T follicular helper cell (primary cell): ENCODE measurements around the gene ING4.
A peak's percentile ranks its signal among the peaks of the same experiment; 100 is the strongest.
"Not testable (repeated sequence)": the region's sequence is repeated elsewhere in the genome, so short reads cannot be mapped to it uniquely, and the experiment has no call there.

Experiments used
- DNase-seq: peaks from one replicate; pipeline ENCODE4 v3.0.0-alpha.2; 2020; ENCODE audit warnings: low read depth
- total RNA-seq, 2 experiments: gene quantifications; one replicate each; lab custom pipeline; 2026; lab: John Stamatoyannopoulos, UW

The ING4 gene
- 12.5 to 50.8 reads per million in 2 experiments for total RNA-seq

GRCh38 chr12:6662906-6663742, at the start of gene ING4:
TSS of gene ING4 (minus strand) at chr12:6663119. CDS start at chr12:6663101, 18 bp downstream.
- DNase-seq = peak; percentile 96

DNA sequence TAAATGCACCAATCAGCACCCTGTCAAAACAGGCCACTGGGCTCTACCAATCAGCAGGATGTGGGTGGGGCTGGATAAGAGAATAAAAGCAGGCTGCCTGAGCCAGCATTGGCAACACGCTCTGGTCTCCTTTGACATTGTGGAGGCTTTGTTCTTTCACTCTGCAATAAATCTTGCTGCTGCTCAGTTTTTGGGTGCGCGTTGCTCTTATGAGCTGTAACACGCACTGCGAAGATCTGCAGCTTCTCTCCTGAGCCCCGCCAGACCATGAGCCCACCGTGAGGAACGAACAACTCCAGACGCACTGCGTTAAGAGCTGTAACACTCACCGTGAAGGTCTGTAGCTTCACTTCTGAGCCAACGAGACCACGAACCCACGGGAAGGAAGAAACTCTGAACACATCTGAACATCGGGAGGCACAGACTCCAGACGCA, 46.1 kb upstream of the ING4 start:
- no peak for DNase-seq

DNA sequence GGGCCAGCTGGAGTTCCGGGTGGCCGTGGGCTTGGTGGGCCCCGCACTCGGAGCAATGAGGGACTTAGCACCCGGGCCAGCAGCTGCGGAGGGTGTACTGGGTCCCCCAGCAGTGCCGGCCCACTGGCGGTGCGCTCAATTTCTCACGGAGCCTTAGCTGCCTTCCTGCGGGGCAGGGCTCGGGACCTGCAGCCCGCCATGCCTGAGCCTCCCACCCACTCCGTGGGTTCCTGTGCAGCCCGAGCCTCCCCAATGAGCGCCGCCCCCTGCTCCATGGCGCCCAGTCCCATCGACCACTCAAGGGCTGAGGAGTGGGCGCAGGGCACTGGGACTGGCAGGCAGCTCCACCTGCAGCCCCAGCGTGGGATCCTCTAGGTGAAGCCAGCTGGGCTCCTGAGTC, 45.4 kb upstream of the ING4 start:
- not testable (repeated sequence) for DNase-seq

DNA sequence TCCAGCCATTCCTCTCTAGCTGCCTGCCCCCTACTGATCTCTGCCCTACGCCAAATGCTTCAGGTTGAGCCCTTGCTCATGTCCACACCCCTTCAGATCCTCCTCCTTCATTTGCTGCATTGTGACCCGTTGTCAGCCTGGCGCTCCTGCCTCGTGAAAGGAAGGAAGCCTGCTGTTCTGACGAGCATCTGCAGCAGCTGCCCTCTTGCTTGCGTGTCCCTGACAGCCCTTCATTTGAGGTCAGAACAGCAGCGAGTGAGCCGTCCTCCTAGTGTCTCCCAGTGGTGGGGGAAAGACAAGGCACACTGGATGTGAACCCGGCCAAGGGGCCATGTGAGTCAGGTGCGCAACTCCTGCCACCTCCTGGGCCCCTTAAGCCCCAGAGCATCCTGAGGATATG, 40.7 kb upstream of the ING4 start:
- DNase-seq = no peak

DNA sequence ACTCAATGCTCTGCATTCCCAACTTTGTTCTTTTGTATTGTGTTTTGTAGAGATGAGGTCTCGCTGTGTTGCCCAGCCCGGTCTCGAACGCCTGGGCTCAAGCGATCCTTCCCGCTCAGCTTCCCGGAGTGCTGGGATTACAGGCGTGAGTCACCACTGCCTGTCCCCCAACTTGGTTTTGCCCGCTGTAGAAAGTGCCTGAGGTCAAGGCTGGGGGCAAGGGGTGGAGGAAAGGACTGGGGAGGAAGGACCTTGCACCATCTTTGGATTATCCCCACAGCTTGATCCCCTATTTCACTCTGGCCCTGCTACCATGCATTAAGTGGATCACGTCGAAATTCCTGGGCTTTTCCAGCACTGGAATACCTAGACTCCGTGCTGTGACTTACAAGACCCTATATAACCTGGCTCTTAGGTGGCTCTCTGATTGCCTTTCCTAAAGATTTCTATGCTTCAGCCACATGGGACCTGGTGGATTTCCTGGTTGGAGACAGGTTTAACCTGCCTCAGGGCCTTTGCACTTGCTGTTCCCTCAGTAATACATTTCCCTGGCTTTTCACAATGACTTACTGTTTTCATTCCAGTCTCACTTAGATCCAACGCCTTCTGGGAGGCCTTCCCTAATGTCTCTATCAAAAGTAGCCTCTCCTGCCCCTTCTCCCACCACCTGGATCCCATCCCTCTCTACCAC, 38.3 kb upstream of the ING4 start:
- no peak for DNase-seq

- peak; percentile 38 for DNase-seq
Observed at GRCh38 chr12:6700646-6701051, 37.7 kb upstream of the ING4 start, which contains the start of gene PIANP. TSS of gene PIANP (minus strand) at chr12:6700815. CDS start at chr12:6698061, 2,754 bp downstream.

DNA sequence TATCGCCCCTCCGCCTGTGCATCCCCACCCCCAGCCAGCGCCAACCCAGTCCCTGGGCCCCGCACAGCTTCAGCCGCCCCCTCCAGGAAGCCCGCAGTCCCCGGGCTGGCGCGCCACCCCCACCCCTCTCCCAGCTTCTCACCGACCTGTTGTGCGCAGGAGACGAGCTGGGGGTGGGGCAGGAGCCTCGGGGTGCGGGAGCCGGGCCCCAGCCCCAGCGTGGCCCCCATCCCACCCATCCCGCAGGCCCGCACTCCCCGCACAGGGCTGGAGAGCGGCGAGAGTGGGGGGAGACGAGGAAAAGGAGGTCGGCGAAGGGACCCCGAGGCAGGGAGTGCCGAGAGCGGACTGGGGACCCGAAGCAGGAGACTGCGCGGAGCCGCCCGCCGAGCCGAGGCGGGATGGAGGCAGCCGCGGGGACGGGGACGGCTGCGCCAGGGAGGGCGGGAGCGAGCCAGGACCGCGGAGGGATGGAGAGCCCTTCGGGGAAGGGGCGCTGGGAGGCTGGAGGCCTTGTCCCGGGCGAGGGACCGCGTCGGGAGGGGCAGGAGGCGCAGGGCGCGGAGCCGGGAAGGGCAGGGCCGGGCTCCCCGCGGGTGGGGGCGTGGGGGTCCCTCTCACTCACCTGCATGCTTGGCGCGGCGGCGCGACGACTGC, 37.2 kb upstream of the ING4 start:
- DNase-seq = no peak

GRCh38 chr12:6699259-6699988, 36.5 kb upstream of the ING4 start:
- no peak for DNase-seq

- DNase-seq = no peak
Observed at GRCh38 chr12:6698352-6699046, 35.6 kb upstream of the ING4 start.

DNA sequence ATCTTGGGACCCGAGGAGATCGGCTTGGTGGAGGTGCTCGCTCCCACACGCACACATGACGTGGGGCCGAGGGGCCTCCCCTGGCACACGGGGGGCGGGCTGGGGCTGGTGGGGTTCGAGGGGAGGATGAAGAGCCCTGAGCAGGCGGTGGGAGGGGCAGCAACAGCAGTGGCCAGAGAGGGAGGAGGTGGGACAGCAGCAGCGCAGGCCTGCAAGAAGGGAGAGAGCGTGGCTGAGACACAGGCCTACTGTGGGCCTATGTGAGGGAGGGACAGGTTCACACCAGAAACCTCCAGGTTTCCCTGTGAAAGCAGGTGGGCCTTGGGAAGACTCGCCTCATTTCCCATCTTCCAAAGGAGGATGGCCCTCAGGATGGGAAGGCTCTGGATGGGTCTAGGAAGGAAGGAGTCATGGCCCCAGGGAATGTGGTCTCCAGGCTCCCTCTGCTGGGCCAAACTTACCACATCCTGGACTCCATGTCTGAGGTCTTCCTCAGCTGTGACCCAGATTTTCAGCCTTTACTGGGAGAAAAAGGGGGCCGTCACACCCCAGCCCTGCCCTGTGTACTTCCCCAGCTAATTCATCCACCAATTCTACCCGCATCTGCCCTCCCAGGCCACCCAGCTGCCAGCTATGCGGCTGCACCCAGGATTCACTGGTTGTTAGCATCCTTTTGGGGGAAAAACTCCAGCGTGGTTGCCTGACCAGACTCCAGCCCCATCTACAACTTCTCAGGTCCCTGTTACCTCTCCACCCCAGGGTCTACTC, 34.8 kb upstream of the ING4 start:
- no peak for DNase-seq

- DNase-seq = no peak
Observed at GRCh38 chr12:6696690-6697583, 34.0 kb upstream of the ING4 start.

GRCh38 chr12:6695313-6696045, 32.6 kb upstream of the ING4 start:
- DNase-seq = no peak

DNA sequence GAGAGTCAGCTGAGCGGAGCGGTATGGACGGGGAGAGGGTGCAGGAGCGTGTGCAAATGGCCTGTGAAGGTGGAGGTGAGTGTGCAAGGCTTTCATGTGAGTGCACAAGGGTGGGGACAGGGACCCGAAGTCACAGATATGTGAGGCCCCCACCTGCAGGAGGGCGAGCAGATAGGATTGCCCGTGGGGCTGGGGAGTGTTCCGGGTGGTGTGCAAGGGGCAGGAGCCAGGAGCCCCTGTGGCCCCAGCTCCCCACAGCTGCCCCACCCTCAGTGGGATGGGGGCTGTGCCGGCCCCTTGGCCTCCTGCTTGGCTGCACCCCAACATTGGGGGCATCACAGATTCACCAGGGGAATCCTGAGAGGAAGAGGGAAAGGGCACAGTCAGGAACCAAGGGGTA, 31.8 kb upstream of the ING4 start:
- DNase-seq = no peak

DNA sequence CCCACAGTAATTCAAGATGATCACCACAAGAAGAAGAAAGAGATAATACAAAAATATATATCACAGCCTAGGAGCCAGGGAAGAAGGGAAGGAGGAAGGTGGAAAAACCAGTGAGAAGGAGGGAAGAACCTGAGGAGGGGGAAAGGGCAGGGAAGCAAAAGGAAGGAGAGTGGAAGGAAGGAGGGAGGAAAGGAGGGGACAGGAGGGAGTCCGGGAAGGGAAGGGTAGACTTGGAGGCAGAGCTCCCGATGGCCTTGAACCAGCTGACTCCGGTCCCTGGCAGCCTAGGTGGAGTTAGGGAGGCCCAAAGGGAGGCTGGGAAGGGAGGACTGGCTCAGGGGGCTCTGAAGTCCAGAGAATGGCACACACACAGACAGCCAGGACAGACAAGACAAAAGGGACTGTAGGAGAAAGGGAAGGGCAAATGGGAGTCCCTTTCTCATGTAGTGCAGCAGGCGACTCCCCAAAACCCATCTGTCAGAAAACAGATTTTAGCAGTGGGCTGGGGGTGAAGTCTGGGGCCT, 31.0 kb upstream of the ING4 start:
- no peak for DNase-seq

GRCh38 chr12:6692888-6693287, 30.0 kb upstream of the ING4 start:
- no peak for DNase-seq

- no peak for DNase-seq
Observed at GRCh38 chr12:6691473-6691872, 28.6 kb upstream of the ING4 start.

GRCh38 chr12:6688999-6689882, 26.3 kb upstream of the ING4 start, which contains the start of gene ZNF384:
TSS of gene ZNF384 (minus strand) at chr12:6689375. CDS start at chr12:6679520, 9,855 bp downstream.
- peak; percentile 93 for DNase-seq
